ENCODE data around the gene PTPRN2.

PTPRN2 gene

GRCh38 chr7:158133515-158134271 is 453.9 kb downstream of the PTPRN2 start:
- H3K9me3 ChIP-seq (ENCODE audit: control insufficient read depth, insufficient read depth, low read length) = no peaks in the 10 kb centered on the region

GRCh38 chr7:158133057-158133456 is 454.6 kb downstream of the PTPRN2 start:
- H3K9ac ChIP-seq (ENCODE audit: low read depth, low read length) = no peak overlapping the region
- H3K36me3 ChIP-seq (ENCODE audit: insufficient read depth, low read length) = no peaks in the 10 kb centered on the region
- no peaks in the 10 kb centered on the region for H3K4me1 ChIP-seq (ENCODE audit: insufficient read depth, low read length)
- H3K9me3 ChIP-seq (ENCODE audit: control insufficient read depth, insufficient read depth, low read length) = no peaks in the 10 kb centered on the region

More at GRCh38 chr7:158133515-158134271, 453.9 kb downstream of the PTPRN2 start:
- Histone ChIP-seq H3K36me3 (ENCODE audit: insufficient read depth, low read length) (no peaks in the 10 kb centered on the region), H3K9ac (ENCODE audit: low read depth, low read length) (no peak overlapping the region), H3K4me1 (ENCODE audit: insufficient read depth, low read length) (no peaks in the 10 kb centered on the region)

GRCh38 chr7:158130023-158130409 is 457.6 kb downstream of the PTPRN2 start:
- Histone ChIP-seq H3K9me3 (ENCODE audit: control insufficient read depth, insufficient read depth, low read length) (no peaks in the 10 kb centered on the region), H3K36me3 (ENCODE audit: insufficient read depth, low read length) (no peaks in the 10 kb centered on the region), H3K4me1 (ENCODE audit: insufficient read depth, low read length) (no peaks in the 10 kb centered on the region), H3K9ac (ENCODE audit: low read depth, low read length) (no peak overlapping the region)

GRCh38 chr7:158129037-158130022 is 458.3 kb downstream of the PTPRN2 start:
- H3K4me1 ChIP-seq (ENCODE audit: insufficient read depth, low read length) = no peaks in the 10 kb centered on the region
- H3K36me3 ChIP-seq (ENCODE audit: insufficient read depth, low read length) = no peaks in the 10 kb centered on the region
- no peak overlapping the region for H3K9ac ChIP-seq (ENCODE audit: low read depth, low read length)
- no peaks in the 10 kb centered on the region for H3K9me3 ChIP-seq (ENCODE audit: control insufficient read depth, insufficient read depth, low read length)

GRCh38 chr7:158128572-158128971 is 459.1 kb downstream of the PTPRN2 start:
- no peaks in the 10 kb centered on the region for H3K36me3 ChIP-seq (ENCODE audit: insufficient read depth, low read length)
- no peak overlapping the region for H3K9ac ChIP-seq (ENCODE audit: low read depth, low read length)
- no peaks in the 10 kb centered on the region for H3K4me1 ChIP-seq (ENCODE audit: insufficient read depth, low read length)
- no peaks in the 10 kb centered on the region for H3K9me3 ChIP-seq (ENCODE audit: control insufficient read depth, insufficient read depth, low read length)

- H3K4me1 ChIP-seq (ENCODE audit: insufficient read depth, low read length) = no peaks in the 10 kb centered on the region
- H3K9ac ChIP-seq (ENCODE audit: low read depth, low read length) = no peak overlapping the region
- no peaks in the 10 kb centered on the region for H3K9me3 ChIP-seq (ENCODE audit: control insufficient read depth, insufficient read depth, low read length)
- no peaks in the 10 kb centered on the region for H3K36me3 ChIP-seq (ENCODE audit: insufficient read depth, low read length)
These were observed 460.4 kb downstream of the PTPRN2 start for GRCh38 chr7:158127241-158127640.

GRCh38 chr7:158126661-158127060 is 461.0 kb downstream of the PTPRN2 start:
- Histone ChIP-seq H3K36me3 (ENCODE audit: insufficient read depth, low read length) (no peaks in the 10 kb centered on the region), H3K4me1 (ENCODE audit: insufficient read depth, low read length) (no peaks in the 10 kb centered on the region), H3K9me3 (ENCODE audit: control insufficient read depth, insufficient read depth, low read length) (no peaks in the 10 kb centered on the region)

GRCh38 chr7:158125721-158126120 is 461.9 kb downstream of the PTPRN2 start:
- no peaks in the 10 kb centered on the region for H3K9me3 ChIP-seq (ENCODE audit: control insufficient read depth, insufficient read depth, low read length)
- no peaks in the 10 kb centered on the region for H3K36me3 ChIP-seq (ENCODE audit: insufficient read depth, low read length)
- no peak overlapping the region for H3K9ac ChIP-seq (ENCODE audit: low read depth, low read length)
- H3K4me1 ChIP-seq (ENCODE audit: insufficient read depth, low read length) = no peaks in the 10 kb centered on the region

More at GRCh38 chr7:158126661-158127060, 461.0 kb downstream of the PTPRN2 start:
- H3K9ac ChIP-seq (ENCODE audit: low read depth, low read length) = no peak overlapping the region

GRCh38 chr7:158125091-158125490 is 462.5 kb downstream of the PTPRN2 start:
- Histone ChIP-seq H3K36me3 (ENCODE audit: insufficient read depth, low read length) (no peaks in the 10 kb centered on the region), H3K4me1 (ENCODE audit: insufficient read depth, low read length) (no peaks in the 10 kb centered on the region), H3K9ac (ENCODE audit: low read depth, low read length) (no peak overlapping the region), H3K9me3 (ENCODE audit: control insufficient read depth, insufficient read depth, low read length) (no peaks in the 10 kb centered on the region)

- Histone ChIP-seq H3K9me3 (ENCODE audit: control insufficient read depth, insufficient read depth, low read length) (no peaks in the 10 kb centered on the region), H3K4me1 (ENCODE audit: insufficient read depth, low read length) (no peaks in the 10 kb centered on the region), H3K9ac (ENCODE audit: low read depth, low read length) (no peak overlapping the region), H3K36me3 (ENCODE audit: insufficient read depth, low read length) (no peaks in the 10 kb centered on the region)
These were observed 462.9 kb downstream of the PTPRN2 start for GRCh38 chr7:158124671-158125079.

- Histone ChIP-seq H3K9me3 (ENCODE audit: control insufficient read depth, insufficient read depth, low read length) (no peaks in the 10 kb centered on the region), H3K36me3 (ENCODE audit: insufficient read depth, low read length) (no peaks in the 10 kb centered on the region), H3K9ac (ENCODE audit: low read depth, low read length) (no peak overlapping the region), H3K4me1 (ENCODE audit: insufficient read depth, low read length) (no peaks in the 10 kb centered on the region)
These were observed 463.9 kb downstream of the PTPRN2 start for GRCh38 chr7:158123753-158124152.

- no peaks in the 10 kb centered on the region for H3K36me3 ChIP-seq (ENCODE audit: insufficient read depth, low read length)
- H3K9ac ChIP-seq (ENCODE audit: low read depth, low read length) = no peak overlapping the region
- H3K9me3 ChIP-seq (ENCODE audit: control insufficient read depth, insufficient read depth, low read length) = no peaks in the 10 kb centered on the region; the same call in 1 of the 2 replicates
These were observed 464.4 kb downstream of the PTPRN2 start for GRCh38 chr7:158123214-158123613.

GRCh38 chr7:158121441-158122045 is 466.1 kb downstream of the PTPRN2 start:
- Histone ChIP-seq H3K9ac (ENCODE audit: low read depth, low read length) (no peak overlapping the region), H3K9me3 (ENCODE audit: control insufficient read depth, insufficient read depth, low read length) (no peaks in the 10 kb centered on the region; the same call in 1 of the 2 replicates)

More at GRCh38 chr7:158123214-158123613, 464.4 kb downstream of the PTPRN2 start:
- H3K4me1 ChIP-seq (ENCODE audit: insufficient read depth, low read length) = no peaks in the 10 kb centered on the region

GRCh38 chr7:158120716-158121115 is 466.9 kb downstream of the PTPRN2 start:
- Histone ChIP-seq H3K9ac (ENCODE audit: low read depth, low read length) (no peak overlapping the region), H3K4me1 (ENCODE audit: insufficient read depth, low read length) (no peaks in the 10 kb centered on the region), H3K9me3 (ENCODE audit: control insufficient read depth, insufficient read depth, low read length) (no peaks in the 10 kb centered on the region; the same call in 1 of the 2 replicates), H3K36me3 (ENCODE audit: insufficient read depth, low read length) (no peaks in the 10 kb centered on the region)

More at GRCh38 chr7:158121441-158122045, 466.1 kb downstream of the PTPRN2 start:
- no peaks in the 10 kb centered on the region for H3K36me3 ChIP-seq (ENCODE audit: insufficient read depth, low read length)
- no peaks in the 10 kb centered on the region for H3K4me1 ChIP-seq (ENCODE audit: insufficient read depth, low read length)

Measured in ES-I3 (cell line).